Muscle layer of colon (tissue), 2 donors: Measurements from ENCODE around the gene PTPDC1.
"Not testable (repeated sequence)": the region's sequence is repeated elsewhere in the genome, so short reads cannot be mapped to it uniquely, and the experiment has no call there.

Experiments
- H3K27ac ChIP-seq: one replicate; pipeline ENCODE4 v1.7.0; 2013; ENCODE audit warnings: low read depth, mild to moderate bottlenecking, low read length, moderate library complexity
- H3K27me3 ChIP-seq, 2 donors: one replicate each; pipeline ENCODE4 v1.7.0; 2013; ENCODE audit warnings: low read length in 2 of 2, mild to moderate bottlenecking in 2 of 2; ENCODE audit not compliant: insufficient read depth in 2 of 2, control insufficient read depth in 1 of 2
- H3K36me3 ChIP-seq: one replicate; pipeline ENCODE4 v1.7.0; 2013; ENCODE audit warnings: mild to moderate bottlenecking, low read length; ENCODE audit not compliant: insufficient read depth
- H3K4me1 ChIP-seq: one replicate; pipeline ENCODE4 v1.7.0; 2013; ENCODE audit warnings: mild to moderate bottlenecking, low read length; ENCODE audit not compliant: insufficient read depth
- H3K4me3 ChIP-seq, 2 donors: one replicate each; pipeline ENCODE4 v1.7.0; 2013; ENCODE audit warnings: low read length in 2 of 2, low read depth in 1 of 2, mild to moderate bottlenecking in 1 of 2, moderate library complexity in 1 of 2
- H3K9ac ChIP-seq: one replicate; pipeline ENCODE4 v1.7.0; 2013; ENCODE audit warnings: low read length
- H3K9me3 ChIP-seq: one replicate; pipeline ENCODE4 v1.7.0; 2013; ENCODE audit warnings: mild to moderate bottlenecking, low read length
- donor health status: abdominal sarcoma.
- donor health status: Adenocarcinoma of cecum.

The PTPDC1 gene

GRCh38 chr9:94078086-94078485, 6.2 kb upstream of the PTPDC1 start:
- Histone ChIP-seq H3K4me3 (no peak overlapping the region), H3K36me3 (peaks cover 5% of the 10 kb centered on the region), H3K27ac (no peak overlapping the region), H3K27me3 (no peaks in the 10 kb centered on the region), H3K9ac (no peak overlapping the region), H3K4me1 (no peaks in the 10 kb centered on the region), H3K9me3 (no peaks in the 10 kb centered on the region)

DNA sequence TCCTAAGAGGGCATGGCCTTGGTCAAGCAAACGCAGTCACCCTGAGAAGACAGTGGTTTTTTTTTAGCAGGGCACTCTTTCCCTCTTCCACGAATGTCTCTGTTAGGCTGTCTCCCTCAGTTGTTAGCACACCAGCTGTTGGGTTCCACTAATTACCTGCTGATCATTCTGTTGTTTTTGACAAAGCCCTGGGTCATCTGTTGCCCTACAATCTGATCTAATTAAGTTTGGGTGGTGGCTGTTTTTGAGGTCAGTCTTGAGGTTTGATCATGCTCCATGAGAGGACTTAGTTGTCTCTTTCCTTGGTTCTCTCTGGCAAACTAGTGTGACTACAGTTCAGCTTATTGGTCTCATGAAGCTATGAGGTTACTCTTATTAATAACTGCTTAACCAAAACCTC, 5.0 kb upstream of the PTPDC1 start:
- peaks cover 5% of the 10 kb centered on the region for H3K36me3 ChIP-seq
- H3K4me3 ChIP-seq, result no peak overlapping the region
- no peaks in the 10 kb centered on the region for H3K9me3 ChIP-seq
- no peaks in the 10 kb centered on the region for H3K27me3 ChIP-seq
- no peaks in the 10 kb centered on the region for H3K4me1 ChIP-seq
- no peak overlapping the region for H3K27ac ChIP-seq
- no peak overlapping the region for H3K9ac ChIP-seq

- Histone ChIP-seq H3K27me3 (no peaks in the 10 kb centered on the region), H3K36me3 (no peaks in the 10 kb centered on the region), H3K4me3 (no peak overlapping the region), H3K9me3 (no peaks in the 10 kb centered on the region), H3K4me1 (no peaks in the 10 kb centered on the region), H3K27ac (no peak overlapping the region), H3K9ac (no peak overlapping the region)
Measured at GRCh38 chr9:94080249-94080648, 4.0 kb upstream of the PTPDC1 start.

GRCh38 chr9:94081435-94081834, 2.8 kb upstream of the PTPDC1 start:
- Histone ChIP-seq H3K9ac (no peak overlapping the region), H3K36me3 (no peaks in the 10 kb centered on the region), H3K27ac (no peak overlapping the region), H3K9me3 (no peaks in the 10 kb centered on the region), H3K4me3 (no peak overlapping the region), H3K27me3 (no peaks in the 10 kb centered on the region), H3K4me1 (peaks cover 4% of the 10 kb centered on the region)

GRCh38 chr9:94081864-94082463, 2.3 kb upstream of the PTPDC1 start:
- no peaks in the 10 kb centered on the region for H3K9me3 ChIP-seq
- H3K4me3 ChIP-seq, result no peak overlapping the region
- peaks cover 10% of the 10 kb centered on the region for H3K4me1 ChIP-seq
- no peaks in the 10 kb centered on the region for H3K36me3 ChIP-seq
- H3K27me3 ChIP-seq, result no peaks in the 10 kb centered on the region
- H3K9ac ChIP-seq, result no peak overlapping the region
- no peak overlapping the region for H3K27ac ChIP-seq

DNA sequence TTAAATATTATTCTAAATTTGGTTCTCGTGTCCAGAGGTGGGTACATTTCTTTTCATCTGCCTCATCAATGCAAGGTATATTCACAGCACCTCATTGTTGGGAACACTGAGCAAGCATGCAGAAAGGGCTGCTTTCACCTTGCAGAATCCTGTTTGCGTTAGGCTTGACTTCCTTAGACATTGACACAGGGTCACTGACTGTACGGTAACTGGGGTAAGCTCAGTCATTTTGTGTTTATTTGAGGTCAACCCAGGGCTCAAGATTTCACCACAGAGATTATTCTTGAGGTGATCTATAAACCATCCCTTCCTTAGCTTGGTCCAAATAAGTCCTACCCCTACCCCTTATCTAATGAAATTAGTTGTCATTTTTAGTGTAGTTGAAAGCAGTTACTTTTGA, 1.7 kb upstream of the PTPDC1 start:
- no peaks in the 10 kb centered on the region for H3K27me3 ChIP-seq
- H3K36me3 ChIP-seq, result no peaks in the 10 kb centered on the region
- no peak overlapping the region for H3K4me3 ChIP-seq
- H3K27ac ChIP-seq, result no peak overlapping the region
- H3K9me3 ChIP-seq, result no peaks in the 10 kb centered on the region
- H3K4me1 ChIP-seq, result peaks cover 10% of the 10 kb centered on the region
- H3K9ac ChIP-seq, result no peak overlapping the region

GRCh38 chr9:94082956-94083355, 1.3 kb upstream of the PTPDC1 start:
- H3K9ac ChIP-seq, result no peak overlapping the region
- H3K9me3 ChIP-seq, result no peaks in the 10 kb centered on the region
- H3K36me3 ChIP-seq, result no peaks in the 10 kb centered on the region
- no peak overlapping the region for H3K4me3 ChIP-seq
- no peak overlapping the region for H3K27ac ChIP-seq
- H3K27me3 ChIP-seq, result no peaks in the 10 kb centered on the region
- peaks cover 10% of the 10 kb centered on the region for H3K4me1 ChIP-seq

- Histone ChIP-seq H3K27me3 (no peaks in the 10 kb centered on the region), H3K36me3 (no peaks in the 10 kb centered on the region), H3K4me3 (no peak overlapping the region), H3K4me1 (peaks cover 10% of the 10 kb centered on the region), H3K27ac (no peak overlapping the region), H3K9me3 (no peaks in the 10 kb centered on the region), H3K9ac (no peak overlapping the region)
Measured at GRCh38 chr9:94083384-94083783, 880 bp upstream of the PTPDC1 start.

GRCh38 chr9:94085062-94085639, 887 bp downstream of the PTPDC1 start:
- H3K4me3 ChIP-seq, result no peak overlapping the region
- peaks cover 10% of the 10 kb centered on the region for H3K4me1 ChIP-seq
- H3K36me3 ChIP-seq, result no peaks in the 10 kb centered on the region
- H3K27me3 ChIP-seq, result no peaks in the 10 kb centered on the region
- no peak overlapping the region for H3K27ac ChIP-seq
- no peak overlapping the region for H3K9ac ChIP-seq
- no peaks in the 10 kb centered on the region for H3K9me3 ChIP-seq

DNA sequence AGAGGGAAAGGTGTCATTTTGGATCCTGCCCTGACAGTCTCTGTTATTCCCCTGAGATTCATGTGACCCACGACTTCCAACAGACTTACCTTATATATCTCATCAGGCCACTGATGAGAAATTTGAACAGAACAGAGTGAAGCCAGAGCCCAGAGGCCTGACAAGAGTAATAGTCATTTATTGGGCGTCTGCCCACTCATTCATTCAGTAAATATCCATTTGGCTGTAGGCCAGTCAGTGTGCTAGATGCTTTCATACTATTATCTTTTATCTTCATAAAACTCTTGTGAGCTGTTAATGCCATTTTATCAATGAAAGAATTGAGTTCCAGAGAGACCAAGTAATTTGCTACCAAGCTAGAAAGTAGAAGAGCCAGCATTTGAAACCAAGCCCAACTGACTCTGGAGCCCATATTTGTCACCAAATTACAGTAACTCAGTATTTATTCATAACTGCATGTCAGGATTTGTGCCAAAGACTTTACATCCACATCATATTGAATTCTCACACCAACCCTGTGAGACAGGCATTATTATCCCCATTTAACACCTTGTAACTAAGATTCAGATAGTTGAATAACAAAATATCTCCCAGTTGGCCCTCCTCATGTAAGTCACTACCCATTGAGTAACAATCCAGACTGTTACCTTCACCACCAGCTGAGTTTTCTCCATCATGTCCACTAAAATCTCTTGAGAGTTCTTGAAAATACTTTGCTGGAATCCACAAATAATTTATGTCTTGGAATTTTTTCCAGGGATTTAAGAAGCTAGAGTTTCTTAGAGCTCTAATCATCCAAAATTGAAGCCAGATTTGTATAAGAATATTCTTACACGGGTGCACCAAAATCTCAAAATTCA, 2.5 kb downstream of the PTPDC1 start:
- Histone ChIP-seq H3K27me3 (no peaks in the 10 kb centered on the region), H3K9ac (no peak overlapping the region), H3K9me3 (no peaks in the 10 kb centered on the region), H3K27ac (no peak overlapping the region), H3K36me3 (no peaks in the 10 kb centered on the region), H3K4me1 (peaks cover 10% of the 10 kb centered on the region), H3K4me3 (no peak overlapping the region)

GRCh38 chr9:94094219-94095145, 10.2 kb downstream of the PTPDC1 start:
- not testable (repeated sequence) for H3K27me3 ChIP-seq, H3K27ac ChIP-seq, H3K9me3 ChIP-seq, H3K4me1 ChIP-seq, H3K9ac ChIP-seq, H3K4me3 ChIP-seq
- H3K36me3 ChIP-seq, result peaks cover 10% of the 10 kb centered on the region
